Measurements from ENCODE around the gene CPNE7.

The CPNE7 gene

GRCh38 chr16:89598199-89598598, 22.6 kb downstream of the CPNE7 start:
- TF ChIP-seq CREB1 (IDR thresholded peaks at IDR 0.05; ENCODE audit: low read depth) (no peak), REST (IDR thresholded peaks at IDR 0.05; ENCODE audit: low read depth) (no peak), TEAD4 (IDR thresholded peaks at IDR 0.05) (no peak), YY1 (IDR thresholded peaks at IDR 0.05; ENCODE audit: low read depth) (no peak), EP300 (IDR thresholded peaks at IDR 0.05; ENCODE audit: borderline replicate concordance) (no peak)

- TF ChIP-seq ZBTB7A (IDR thresholded peaks at IDR 0.05; ENCODE audit: low read depth) = peak; percentile 57; the same call in 1 of the 2 replicates
- no peak for TF ChIP-seq YY1 (IDR thresholded peaks at IDR 0.05; ENCODE audit: low read depth)
- no peak for TF ChIP-seq CEBPB (IDR thresholded peaks at IDR 0.05)
- TF ChIP-seq TEAD4 (IDR thresholded peaks at IDR 0.05) = no peak
- peak; percentile 63 for TF ChIP-seq RAD21 (IDR thresholded peaks at IDR 0.05; ENCODE audit: low read depth)
- TF ChIP-seq FOXM1 (IDR thresholded peaks at IDR 0.05; ENCODE audit: borderline replicate concordance, low read depth) = no peak
- no peak for TF ChIP-seq EP300 (IDR thresholded peaks at IDR 0.05; ENCODE audit: borderline replicate concordance)
- no peak for TF ChIP-seq MAX (IDR thresholded peaks at IDR 0.05)
- no peak for TF ChIP-seq REST (IDR thresholded peaks at IDR 0.05; ENCODE audit: low read depth)
- TF ChIP-seq TAF1 (IDR thresholded peaks at IDR 0.05; ENCODE audit: low read depth) = no peak
- no peak for TF ChIP-seq TCF12 (IDR thresholded peaks at IDR 0.05; ENCODE audit: low read depth)
Measured at GRCh38 chr16:89599451-89599858, 23.9 kb downstream of the CPNE7 start.

GRCh38 chr16:89599902-89600301, 24.3 kb downstream of the CPNE7 start:
- 0 out of 2 replicates have a peak, but pooled peaks have one; percentile 3 for TF ChIP-seq MAX (IDR thresholded peaks at IDR 0.05)
- TF ChIP-seq USF1 (IDR thresholded peaks at IDR 0.05) = 0 out of 2 replicates have a peak, but pooled peaks have one; percentile 24
- TF ChIP-seq YY1 (IDR thresholded peaks at IDR 0.05; ENCODE audit: low read depth) = no peak

- TF ChIP-seq USF1 (IDR thresholded peaks at IDR 0.05) (no peak), RAD21 (IDR thresholded peaks at IDR 0.05; ENCODE audit: low read depth) (no peak), TCF12 (IDR thresholded peaks at IDR 0.05; ENCODE audit: low read depth) (no peak), TEAD4 (IDR thresholded peaks at IDR 0.05) (no peak), MAX (IDR thresholded peaks at IDR 0.05) (no peak), NFIC (IDR thresholded peaks at IDR 0.05) (no peak), YY1 (IDR thresholded peaks at IDR 0.05; ENCODE audit: low read depth) (no peak), ZBTB7A (IDR thresholded peaks at IDR 0.05; ENCODE audit: low read depth) (no peak), EP300 (IDR thresholded peaks at IDR 0.05; ENCODE audit: borderline replicate concordance) (no peak), CEBPB (IDR thresholded peaks at IDR 0.05) (no peak)
Measured at GRCh38 chr16:89600427-89600826, 24.9 kb downstream of the CPNE7 start.

- TF ChIP-seq MAX (IDR thresholded peaks at IDR 0.05) = no peak
- no peak for TF ChIP-seq ZBTB7A (IDR thresholded peaks at IDR 0.05; ENCODE audit: low read depth)
- no peak for TF ChIP-seq EP300 (IDR thresholded peaks at IDR 0.05; ENCODE audit: borderline replicate concordance)
- no peak for TF ChIP-seq TEAD4 (IDR thresholded peaks at IDR 0.05)
- TF ChIP-seq TAF1 (IDR thresholded peaks at IDR 0.05; ENCODE audit: low read depth) = no peak
- TF ChIP-seq EGR1 (IDR thresholded peaks at IDR 0.05) = no peak
- TF ChIP-seq CEBPB (IDR thresholded peaks at IDR 0.05) = no peak
- no peak for TF ChIP-seq FOXM1 (IDR thresholded peaks at IDR 0.05; ENCODE audit: borderline replicate concordance, low read depth)
- no peak for TF ChIP-seq RAD21 (IDR thresholded peaks at IDR 0.05; ENCODE audit: low read depth)
- no peak for TF ChIP-seq YY1 (IDR thresholded peaks at IDR 0.05; ENCODE audit: low read depth)
- TF ChIP-seq REST (IDR thresholded peaks at IDR 0.05; ENCODE audit: low read depth) = no peak
- no peak for TF ChIP-seq USF1 (IDR thresholded peaks at IDR 0.05)
Measured at GRCh38 chr16:89600956-89601355, 25.4 kb downstream of the CPNE7 start.

Data from Ishikawa (cell line).